Measurements from ENCODE around the gene RAD1.

DNA sequence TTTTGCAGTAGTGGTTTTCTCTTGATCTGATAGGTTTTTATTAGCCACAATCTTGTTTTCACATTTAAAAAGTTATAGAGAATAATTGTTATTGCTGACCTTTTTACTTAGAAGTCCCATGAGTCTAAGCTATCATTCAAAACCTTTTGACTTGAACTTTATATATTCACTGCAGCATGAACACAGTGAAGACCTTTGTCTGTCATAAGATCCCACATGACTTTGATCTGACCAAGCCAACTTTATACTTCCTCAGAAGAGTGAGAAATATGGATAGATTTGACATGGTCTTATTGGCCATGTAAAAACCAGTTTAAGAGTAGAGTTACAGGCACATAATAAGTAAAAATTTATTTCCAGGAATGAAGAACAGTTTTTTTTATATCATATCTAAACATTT, 34.1 kb downstream of the RAD1 start:
- no peak for TF ChIP-seq CTCF (IDR thresholded peaks at IDR 0.05)
- no peak for TF ChIP-seq ZFX (IDR thresholded peaks at IDR 0.05; ENCODE audit: borderline replicate concordance)

Measured in 22Rv1 (cell line).